Activated CD8-positive, alpha-beta memory T cell treated with anti-CD3 and anti-CD28 coated beads, Interleukin-2, amount 50 U/mL, for 1 hour (primary cell): ENCODE data around the gene IRGQ.
"Not testable (repeated sequence)": the region's sequence is repeated elsewhere in the genome, so short reads cannot be mapped to it uniquely, and the experiment has no call there.

ENCODE experiments used
- DNase-seq: peaks from one replicate; pipeline ENCODE4 v3.0.0-alpha.2; 2020; ENCODE audit errors: extremely low read depth

The IRGQ gene

DNA sequence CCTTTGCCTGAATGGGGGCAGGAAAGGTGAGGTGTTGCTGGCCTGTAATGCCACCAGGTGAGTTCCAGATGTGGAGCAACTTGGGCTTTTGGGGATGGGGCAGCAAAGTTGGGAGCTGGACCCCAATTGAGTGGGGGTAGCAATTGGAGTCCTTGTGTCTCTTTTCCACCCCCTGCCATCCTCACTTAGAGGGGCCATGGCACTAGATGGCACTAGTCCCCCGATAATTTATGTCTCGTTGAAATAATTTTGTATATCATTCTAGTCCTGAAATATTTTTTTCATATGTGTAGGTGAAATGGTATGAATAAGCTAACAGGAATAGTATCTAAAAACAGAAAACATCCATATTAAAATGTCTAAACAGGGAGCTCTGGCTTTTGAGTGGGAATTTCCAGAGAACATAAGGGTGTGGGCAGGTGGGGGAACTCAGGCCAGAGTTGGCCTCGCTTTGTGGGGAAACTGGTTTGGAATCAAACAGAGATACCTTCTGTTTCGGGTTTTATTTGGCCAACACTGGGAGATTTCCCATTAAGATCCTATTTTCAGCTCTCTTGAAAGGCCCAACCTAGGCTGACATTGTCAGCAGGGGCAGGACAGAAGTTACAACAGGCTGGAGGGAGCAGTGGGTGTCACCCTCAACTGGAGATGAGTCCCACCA, 3.8 kb upstream of the IRGQ start:
- no peak for DNase-seq

DNA sequence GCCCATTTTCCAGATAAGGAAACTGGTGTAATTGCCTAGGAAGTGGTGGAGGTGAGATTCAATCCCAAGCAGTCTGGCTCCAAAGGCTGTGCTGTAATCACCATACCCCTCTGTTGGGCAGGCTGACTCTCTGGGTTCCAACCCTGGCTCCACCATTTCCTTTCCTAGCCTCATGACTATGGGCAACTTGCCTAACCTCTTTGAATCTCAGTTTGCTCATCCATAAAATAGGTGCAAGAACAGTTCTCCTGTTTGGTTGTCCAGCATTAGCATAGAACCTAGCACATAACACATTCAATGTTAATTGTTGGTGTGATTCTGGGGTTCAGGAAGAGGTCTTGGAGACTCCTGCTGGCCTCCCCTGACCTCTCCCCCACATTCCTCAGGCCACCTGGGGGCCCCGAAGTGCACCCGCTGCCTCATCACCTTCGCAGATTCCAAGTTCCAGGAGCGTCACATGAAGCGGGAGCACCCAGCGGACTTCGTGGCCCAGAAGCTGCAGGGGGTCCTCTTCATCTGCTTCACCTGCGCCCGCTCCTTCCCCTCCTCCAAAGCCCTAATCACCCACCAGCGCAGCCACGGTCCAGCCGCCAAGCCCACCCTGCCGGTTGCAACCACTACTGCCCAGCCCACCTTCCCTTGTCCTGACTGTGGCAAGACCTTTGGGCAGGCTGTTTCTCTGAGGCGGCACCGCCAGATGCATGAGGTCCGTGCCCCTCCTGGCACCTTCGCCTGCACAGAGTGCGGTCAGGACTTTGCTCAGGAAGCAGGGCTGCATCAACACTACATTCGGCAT, 2.7 kb upstream of the IRGQ start:
- DNase-seq, result no peak

GRCh38 chr19:43597876-43598275, 1.9 kb upstream of the IRGQ start:
- no peak for DNase-seq

- no peak for DNase-seq
Observed at GRCh38 chr19:43596842-43597461, 1.0 kb upstream of the IRGQ start.

DNA sequence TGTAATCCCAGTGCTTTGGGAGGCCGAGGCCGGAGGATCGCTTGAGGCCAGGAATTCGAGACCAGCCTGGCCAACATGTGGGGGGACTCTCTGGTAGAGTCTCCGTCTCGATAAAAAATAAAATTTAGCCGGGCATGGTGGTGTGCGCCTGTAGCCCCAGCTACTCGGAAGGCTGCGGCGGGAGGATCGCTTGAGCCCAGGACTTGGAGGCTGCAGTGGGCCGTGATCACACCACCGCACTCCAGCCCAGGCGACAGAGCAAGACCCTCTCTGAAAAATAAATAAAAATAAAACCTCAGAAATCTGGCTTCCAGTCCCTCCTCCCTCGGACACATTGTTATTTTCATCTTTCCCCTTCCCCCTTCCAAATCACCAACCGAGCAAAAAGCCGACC, 332 bp downstream of the IRGQ start:
- DNase-seq, result no peak

GRCh38 chr19:43594710-43595604, 977 bp downstream of the IRGQ start:
- peak; percentile 37 for DNase-seq

DNA sequence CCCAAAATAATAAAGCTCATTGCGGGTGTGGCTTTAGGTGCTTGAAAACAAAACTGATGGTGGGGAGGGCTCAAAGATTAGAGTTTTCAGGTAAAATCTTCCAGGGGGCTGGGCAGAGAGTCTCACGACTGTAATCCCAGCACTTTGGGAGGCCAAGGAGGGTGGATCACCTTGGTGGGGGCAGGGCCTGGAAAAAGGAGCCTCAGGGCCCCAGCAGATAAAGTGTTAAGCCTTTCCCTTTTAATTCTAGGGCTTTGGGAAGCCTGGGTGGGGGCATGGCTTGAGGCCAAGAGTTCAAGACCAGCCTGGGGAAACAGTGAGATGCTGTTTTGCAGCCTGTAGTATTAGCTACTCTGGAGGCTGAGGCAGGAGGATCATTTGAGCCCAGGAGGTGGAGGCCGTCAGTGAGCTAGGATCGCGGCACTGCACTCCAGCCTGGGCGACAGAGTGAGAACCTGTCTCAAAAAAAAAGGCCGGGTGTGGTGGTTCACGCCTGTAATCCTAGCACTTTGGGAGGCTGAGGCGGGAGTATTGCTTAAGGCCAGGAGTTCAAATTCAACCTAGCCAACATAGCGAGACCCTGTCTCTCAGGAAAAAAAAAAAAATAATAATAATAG, 1.7 kb downstream of the IRGQ start:
- no peak for DNase-seq

- no peak for DNase-seq
Observed at GRCh38 chr19:43592800-43593350, 3.1 kb downstream of the IRGQ start.

DNA sequence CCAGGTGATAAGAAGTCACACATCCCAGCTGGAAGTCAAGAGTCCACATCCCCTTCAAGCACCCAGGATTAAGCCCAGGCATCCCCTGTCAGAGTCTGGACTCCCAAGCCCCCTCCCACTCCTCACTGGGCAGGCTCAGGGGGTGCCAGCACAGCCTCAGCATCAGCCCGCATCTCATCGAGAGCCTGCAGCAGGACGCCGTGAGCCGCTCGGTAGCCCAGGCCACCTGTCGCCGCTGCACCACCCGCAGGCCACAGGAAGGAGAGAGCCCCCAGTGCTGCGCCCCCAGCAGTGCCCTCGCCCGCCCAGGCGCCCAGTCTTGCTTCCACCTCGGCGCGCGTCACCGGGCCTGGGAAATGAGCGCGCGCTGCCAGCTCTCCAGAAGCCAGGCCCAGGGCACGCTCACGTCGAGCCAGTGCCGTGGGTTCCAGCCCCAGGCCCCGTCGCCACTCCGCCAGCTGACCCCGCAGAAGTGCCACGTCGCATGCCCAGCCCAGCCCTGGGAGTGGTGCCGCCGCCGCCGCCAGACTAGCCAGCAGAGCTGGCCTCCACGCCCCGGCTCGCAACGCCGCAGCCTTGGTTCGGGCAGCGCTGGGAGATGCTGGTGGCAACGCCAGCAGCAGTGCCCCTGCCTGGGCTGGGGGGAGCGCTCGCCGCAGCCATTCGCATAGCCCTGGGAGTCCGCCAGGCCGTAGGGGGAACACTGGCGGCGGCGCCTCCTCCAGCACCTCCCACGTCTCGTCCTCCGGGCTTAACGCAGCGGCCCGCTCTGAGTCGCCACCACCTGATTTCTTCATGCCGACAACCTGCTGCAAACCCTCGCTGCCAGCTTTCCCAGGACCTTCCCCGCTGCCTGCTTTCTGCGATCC, 3.8 kb downstream of the IRGQ start:
- no peak for DNase-seq

- DNase-seq, result no peak
Observed at GRCh38 chr19:43589678-43590077, 6.3 kb downstream of the IRGQ start.

GRCh38 chr19:43589277-43589676, 6.7 kb downstream of the IRGQ start:
- DNase-seq, result no peak

- DNase-seq, result not testable (repeated sequence)
Observed at GRCh38 chr19:43587029-43587428, 8.9 kb downstream of the IRGQ start.

- DNase-seq, result no peak
Observed at GRCh38 chr19:43586346-43586745, 9.6 kb downstream of the IRGQ start.

GRCh38 chr19:43584484-43584883, 11.4 kb downstream of the IRGQ start:
- DNase-seq, result no peak

DNA sequence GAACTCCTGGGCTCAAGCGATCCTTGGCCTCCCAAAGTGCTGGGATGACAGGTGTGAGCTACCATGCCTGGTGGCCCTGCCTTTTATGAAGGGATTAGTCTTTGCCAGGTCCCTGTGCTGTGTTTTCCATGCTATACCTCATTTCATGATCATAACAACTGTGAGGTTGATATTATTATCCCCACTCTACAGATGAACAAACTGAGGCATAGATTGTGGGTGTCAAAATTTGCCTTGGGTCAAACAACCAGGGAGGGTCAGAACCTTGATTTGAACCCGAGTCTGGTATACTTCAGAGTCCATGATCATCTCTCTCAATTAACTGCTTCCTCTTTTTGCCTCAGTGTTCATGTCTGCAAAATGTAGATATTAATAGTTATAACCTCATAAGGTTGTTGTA, 13.4 kb downstream of the IRGQ start:
- no peak for DNase-seq

DNA sequence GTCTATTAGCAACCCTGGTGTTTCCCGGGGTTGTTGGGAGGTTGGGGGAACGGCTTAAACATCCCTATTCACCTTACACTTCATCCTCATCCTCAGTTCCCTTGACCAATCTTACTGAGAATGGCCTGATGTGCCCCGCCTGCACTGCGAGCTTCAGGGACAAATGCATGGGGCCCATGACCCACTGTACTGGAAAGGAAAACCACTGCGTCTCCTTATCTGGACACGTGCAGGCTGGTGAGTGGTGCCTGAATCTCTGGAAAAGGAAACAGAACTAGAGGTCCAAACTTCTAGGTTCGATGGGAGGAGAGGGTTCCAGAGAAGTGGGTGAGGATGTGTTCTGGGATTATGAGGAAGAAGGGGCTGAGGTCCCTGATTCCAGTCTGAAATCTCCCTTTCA, 14.5 kb downstream of the IRGQ start:
- DNase-seq, result no peak

DNA sequence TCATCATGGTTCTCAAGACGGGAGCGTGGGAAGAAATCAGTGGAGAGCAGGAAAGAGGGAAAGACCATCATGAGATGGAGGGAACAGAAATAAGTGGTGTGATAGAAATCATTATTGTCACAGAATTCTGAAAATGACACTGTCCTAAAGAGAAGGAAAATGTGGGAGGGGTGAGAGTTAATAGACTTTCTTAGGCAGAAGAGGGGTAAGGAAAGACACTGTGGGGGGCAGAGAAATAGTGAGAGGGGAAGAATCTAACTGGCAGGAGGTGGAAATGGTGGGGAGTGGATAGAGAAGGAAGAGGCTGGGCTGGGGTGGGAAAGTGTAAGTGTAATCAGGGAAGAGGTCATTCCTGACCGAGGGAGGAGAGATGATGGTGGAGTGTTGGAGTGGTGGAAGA, 17.1 kb downstream of the IRGQ start:
- no peak for DNase-seq

- no peak for DNase-seq
Observed at GRCh38 chr19:43575955-43576878, 19.7 kb downstream of the IRGQ start.
